Measurements from ENCODE around the gene PRDM15.

PRDM15 gene

DNA sequence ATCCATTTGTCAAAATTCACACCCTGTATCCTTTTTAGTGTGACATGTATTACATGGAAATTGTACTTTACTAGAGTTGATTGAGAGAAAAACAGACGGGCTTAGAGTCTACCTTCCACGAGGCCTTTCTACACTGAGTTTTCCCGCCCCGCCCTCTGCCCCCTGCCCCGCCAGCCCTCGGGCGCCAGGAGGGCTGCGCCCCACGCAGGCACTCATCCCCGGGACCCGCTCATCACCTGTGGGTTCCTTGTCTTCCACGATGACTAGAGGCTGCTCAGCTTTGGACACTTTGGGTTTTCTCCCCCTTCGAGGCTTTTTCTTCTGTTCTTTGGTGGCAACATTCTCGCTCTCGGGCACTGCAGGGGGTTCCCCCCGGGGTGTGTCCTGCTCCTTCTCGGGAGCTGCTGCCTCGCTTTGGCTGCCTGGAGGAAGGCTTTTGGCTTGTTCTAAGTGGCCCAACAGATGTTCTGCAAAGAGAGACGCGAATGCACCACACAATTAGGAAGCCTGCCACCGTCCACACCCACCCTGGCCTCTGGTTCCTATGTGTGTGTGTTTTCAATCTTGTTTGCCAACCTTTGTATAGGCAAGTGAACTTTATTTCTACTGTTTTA is 39.6 kb downstream of the PRDM15 start:
- no peak for DNase-seq (ENCODE audit: low spot score)

DNA sequence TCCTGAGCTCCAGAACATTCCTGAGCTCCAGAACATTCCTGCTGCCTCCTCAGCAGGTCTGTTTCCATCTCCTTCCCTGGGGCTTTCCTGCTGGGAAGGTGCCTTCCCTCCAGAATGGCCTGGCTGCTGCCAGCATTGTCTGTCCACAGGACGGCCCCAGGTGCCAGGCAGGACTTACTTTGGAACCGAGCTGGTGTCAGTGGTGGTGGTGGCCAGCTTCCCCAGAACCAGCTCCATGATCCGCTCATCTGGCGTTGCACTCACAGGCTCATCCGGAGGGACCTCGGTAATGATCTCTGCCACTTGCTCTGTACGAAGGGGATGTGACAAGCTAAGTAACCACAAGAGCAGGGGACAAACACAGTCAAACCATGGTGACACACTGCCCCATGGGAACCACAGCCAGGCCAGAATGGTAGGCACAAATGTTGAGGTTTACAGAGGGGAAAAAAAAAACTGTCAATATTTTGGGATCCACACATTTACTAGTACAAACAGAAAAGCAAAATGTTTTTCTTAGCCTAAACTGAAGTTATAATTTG is 41.3 kb downstream of the PRDM15 start:
- DNase-seq (ENCODE audit: low spot score): no peak

GRCh38 chr21:41836166-41837015 is 42.8 kb downstream of the PRDM15 start:
- no peak for DNase-seq (ENCODE audit: low spot score)

- DNase-seq (ENCODE audit: low spot score): no peak
Observed at GRCh38 chr21:41835711-41836154, 43.4 kb downstream of the PRDM15 start.

DNA sequence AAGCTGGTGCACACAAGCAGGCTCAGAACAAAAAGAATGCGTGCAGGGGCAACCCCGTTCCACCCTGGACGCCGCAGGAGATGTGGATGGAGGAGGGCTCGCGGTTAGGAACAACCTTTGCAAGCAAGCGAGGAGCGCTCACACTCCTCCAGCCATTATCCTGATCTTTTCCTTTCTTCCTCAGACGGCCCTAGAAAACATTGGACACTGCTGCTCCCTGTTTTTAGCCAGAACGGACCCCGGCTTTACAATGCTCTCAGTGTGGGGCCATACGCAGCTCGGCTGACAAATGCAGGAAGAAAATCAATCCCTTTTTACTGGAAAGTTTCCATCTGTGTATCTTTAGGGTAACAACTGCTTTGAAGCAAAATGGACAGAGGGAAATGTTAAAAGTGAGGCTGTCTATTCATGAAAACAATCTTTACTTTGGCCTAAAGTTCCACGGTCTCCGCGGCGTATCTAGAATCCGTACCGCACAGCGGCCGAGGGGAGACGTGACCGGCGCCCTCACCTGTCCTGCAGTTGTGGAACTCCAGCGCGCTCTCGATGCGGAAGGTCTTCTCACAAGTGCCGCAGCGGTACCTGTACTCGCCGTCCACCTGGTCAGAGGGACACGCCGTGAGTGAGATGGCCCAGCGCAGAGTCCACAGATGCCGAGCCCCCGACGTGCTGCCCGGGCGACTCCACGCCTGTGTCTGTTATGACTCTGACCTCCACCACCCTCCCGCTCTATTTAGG is 44.0 kb downstream of the PRDM15 start:
- DNase-seq (ENCODE audit: low spot score): no peak

DNA sequence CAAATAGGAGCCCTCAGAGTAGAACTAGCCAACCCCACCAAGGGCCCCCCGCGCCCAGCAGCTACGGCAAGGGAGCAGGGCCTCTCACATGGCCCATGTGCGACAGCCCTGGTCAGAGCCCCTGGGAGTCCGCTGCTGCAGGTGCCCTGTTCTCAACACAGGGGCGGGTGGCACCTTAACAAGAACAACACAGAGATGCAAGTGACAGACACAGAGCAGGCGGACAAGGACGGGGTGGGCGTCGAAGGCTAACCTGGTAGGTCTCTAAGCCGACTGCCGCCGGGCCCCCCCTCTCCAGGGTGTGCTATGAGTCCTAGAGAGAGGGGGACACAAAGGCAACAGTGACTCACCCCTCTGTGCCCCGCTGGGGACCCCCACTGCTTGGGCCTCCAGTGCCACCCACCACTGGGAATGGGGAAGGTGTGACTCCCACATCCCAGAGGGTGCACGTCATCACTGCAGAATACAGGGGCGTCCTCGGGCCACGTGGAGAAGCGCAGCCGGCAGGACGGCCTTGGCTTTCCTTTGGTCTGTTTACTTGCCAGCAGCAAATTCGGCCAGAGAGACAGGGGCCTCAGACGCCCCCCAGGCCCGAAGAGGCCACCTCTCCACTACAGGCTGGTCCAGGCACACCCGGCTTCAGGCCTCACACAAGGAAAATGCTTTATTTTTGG is 44.8 kb downstream of the PRDM15 start:
- no peak for DNase-seq (ENCODE audit: low spot score)

DNA sequence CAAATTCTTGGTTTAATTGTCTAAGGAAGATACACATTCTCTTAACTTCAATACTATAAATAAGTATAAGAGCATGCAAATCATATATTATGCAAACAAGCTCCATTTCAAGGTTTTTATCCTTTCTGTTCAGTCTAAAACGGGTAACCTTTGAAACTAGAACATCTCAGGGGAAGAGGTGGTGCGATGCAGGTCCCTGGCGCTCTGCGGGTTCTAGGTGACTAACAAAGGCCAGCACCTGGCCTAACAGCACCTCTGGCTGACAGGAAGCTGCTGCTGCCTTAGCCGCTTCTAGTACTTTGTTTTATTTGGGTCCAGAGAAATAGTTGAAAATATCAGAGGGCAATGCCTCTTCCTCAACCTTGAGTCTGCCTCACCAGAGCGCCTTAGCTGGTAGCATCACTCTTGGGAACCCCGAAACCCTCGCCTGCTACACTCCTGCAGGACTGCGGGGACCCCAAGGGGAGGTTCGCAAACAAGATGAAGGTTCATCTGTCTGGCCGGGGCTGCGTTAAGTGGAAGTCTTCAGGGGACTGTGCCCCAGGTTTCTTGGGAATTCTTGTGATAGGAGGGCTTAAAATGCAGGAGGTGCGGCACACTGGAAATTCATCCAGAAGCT is 45.5 kb downstream of the PRDM15 start:
- no peak for DNase-seq (ENCODE audit: low spot score)

GRCh38 chr21:41832596-41833496 is 46.3 kb downstream of the PRDM15 start:
- no peak for DNase-seq (ENCODE audit: low spot score)

DNA sequence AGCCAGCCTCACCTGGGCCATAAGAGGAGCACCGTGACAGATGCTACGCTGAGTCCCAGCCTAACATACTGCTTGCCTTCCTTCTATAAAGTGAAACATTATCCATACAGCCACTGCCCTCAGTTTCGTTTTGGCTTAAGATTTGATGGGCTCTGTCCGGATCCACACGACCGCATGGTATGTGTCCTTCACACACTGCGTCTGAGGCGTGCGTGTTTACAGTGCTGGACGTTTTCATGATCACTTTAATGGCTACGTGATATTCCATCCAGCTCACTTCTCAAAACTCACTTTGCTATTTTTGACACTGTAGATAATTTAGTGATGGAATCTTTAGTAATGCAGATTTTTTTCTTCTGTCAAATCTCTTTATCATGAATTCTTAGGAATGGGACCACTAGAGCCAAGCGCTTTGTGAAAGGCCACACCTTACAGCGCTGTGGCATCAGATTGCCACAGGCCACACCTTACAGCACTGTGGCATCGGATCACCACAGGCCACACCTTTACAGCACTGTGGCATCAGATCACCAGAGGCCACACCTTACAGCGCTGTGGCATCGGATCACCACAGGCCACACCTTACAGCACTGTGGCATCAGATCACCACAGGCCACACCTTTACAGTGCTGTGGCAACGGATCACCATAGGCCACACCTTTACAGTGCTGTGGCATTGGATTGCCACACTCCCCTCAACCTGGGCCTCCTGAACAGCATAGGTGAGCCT is 47.1 kb downstream of the PRDM15 start:
- DNase-seq (ENCODE audit: low spot score): no peak

DNA sequence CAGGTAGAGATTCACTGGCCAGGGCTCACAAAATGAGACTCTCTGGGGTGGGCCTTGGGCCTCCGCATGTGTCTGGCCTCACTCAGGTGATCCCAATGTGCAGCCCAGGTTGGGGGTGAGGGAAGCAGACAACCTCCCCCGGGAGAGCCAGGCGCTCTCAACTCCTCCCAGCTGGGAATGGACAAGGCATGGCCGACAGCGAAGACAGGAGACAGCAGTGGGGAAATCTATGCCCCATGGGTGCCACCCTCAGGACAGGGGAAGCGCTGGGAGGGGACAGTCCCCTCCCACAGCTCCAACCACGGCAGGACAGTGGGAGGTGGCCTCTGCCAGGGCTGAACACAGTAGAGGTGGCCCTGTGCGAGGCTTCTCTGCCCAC is 47.7 kb downstream of the PRDM15 start:
- no peak for DNase-seq (ENCODE audit: low spot score)

- no peak for DNase-seq (ENCODE audit: low spot score)
Observed at GRCh38 chr21:41830764-41831452, 48.2 kb downstream of the PRDM15 start.

DNA sequence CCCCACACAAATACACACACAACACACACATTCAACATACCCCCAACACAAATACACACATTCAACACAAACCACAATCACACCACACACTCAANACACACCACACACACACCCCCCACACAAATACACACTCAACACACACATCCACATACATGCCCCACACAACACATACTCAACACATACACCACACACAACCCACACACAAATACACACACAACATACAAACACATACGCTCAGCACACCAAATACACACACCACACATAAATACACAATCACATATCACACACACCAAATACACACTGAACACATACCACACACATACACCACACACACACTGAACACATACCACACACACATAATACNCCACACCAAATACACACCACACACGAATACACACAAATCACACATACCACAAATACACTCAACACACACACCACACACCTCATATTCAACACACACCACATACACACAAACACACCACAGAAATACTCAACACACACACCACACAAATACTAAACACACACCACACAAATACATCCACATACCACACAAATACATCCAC is 48.9 kb downstream of the PRDM15 start:
- DNase-seq (ENCODE audit: low spot score): no peak

DNA sequence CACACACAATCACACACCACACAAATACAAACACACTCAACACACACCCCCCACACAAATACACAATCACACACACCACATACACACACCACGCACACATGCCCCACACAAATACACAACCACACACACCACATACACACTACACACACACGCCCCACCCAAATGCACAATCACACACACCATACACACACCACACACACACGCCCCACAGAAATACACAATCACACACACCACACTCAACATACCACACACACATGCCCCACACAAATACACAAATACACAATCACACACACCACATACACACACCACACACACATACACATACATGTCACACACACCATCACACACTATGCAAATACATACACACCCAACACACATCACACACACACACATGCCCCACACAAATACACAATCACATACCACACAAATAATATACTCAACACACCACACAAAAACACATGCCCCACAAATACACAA is 50.2 kb downstream of the PRDM15 start:
- DNase-seq (ENCODE audit: low spot score): no peak

GRCh38 chr21:41827951-41828883 is 50.9 kb downstream of the PRDM15 start:
- no peak for DNase-seq (ENCODE audit: low spot score)

DNA sequence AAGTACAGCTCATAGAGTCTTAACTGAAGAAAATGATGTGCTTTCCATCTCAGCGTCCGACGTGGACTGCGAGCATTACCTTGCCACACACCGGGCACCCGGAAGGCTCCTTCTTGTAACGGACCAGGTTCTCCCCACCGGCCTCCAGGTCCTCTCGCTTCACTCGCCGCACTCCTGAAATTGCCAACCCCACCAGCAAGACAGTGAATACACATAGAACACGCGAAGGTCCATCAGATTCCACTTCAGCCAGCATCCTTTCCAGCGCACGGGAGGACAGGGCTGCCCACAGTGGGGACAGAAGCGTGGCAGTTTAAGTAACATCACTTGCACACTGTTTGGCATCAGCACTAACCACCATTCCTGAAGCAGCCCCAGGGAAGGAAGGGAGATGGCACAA is 53.3 kb downstream of the PRDM15 start:
- no peak for DNase-seq (ENCODE audit: low spot score)

DNA sequence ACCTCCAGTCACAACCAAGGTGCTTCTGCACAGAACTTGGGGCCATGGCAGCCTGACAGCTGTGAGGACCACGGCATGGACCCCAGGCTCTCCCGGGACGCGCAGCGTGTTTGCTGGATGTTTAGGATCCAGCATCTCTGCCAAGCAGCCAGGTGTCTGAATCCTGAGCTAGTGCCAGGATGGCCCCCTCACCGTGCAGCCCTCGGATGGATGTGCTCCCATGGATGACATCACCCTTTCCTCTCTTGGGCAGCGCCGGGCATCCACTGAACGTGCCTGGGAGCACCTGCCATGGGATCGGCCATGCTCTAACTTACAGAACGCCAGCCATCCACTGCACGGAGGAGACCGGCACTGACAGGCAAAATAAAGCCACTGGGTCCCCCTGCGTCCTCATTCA is 53.9 kb downstream of the PRDM15 start:
- no peak for DNase-seq (ENCODE audit: low spot score)

GRCh38 chr21:41824466-41825207 is 54.5 kb downstream of the PRDM15 start:
- no peak for DNase-seq (ENCODE audit: low spot score)

Data from CD4-positive, alpha-beta T cell treated with Interleukin-2 at 100 ng/mL for 4 hours (primary cell).